Stimulated activated CD8-positive, alpha-beta memory T cell treated with anti-CD3 and anti-CD28 coated beads, Interleukin-15, amount 100 ng/mL, for 4 hours (primary cell): Measurements from ENCODE around the gene ATF6.
"Not testable (repeated sequence)": the region's sequence is repeated elsewhere in the genome, so short reads cannot be mapped to it uniquely, and the experiment has no call there.

Experiments
- DNase-seq, 2 donors: peaks; one replicate each; pipeline ENCODE4 v3.0.0-alpha.2; 2020; ENCODE audit warnings: low read depth in 2 of 2

ATF6 gene

GRCh38 chr1:161779393-161779792 is 13.3 kb downstream of the ATF6 start:
- DNase-seq, result no peak

- DNase-seq, result no peak
These were observed 15.9 kb downstream of the ATF6 start for GRCh38 chr1:161781995-161782394.

GRCh38 chr1:161782886-161783285 is 16.8 kb downstream of the ATF6 start:
- DNase-seq, result no peak

- DNase-seq, result no peak
These were observed 18.8 kb downstream of the ATF6 start for GRCh38 chr1:161784968-161785367.

GRCh38 chr1:161787355-161787754 is 21.2 kb downstream of the ATF6 start:
- no peak for DNase-seq

- DNase-seq, result no peak
These were observed 24.6 kb downstream of the ATF6 start for GRCh38 chr1:161790587-161791317.

GRCh38 chr1:161791904-161792655 is 26.0 kb downstream of the ATF6 start:
- no peak for DNase-seq

GRCh38 chr1:161792740-161793139 is 26.6 kb downstream of the ATF6 start:
- DNase-seq, result no peak

- no peak for DNase-seq
These were observed 33.7 kb downstream of the ATF6 start for GRCh38 chr1:161799792-161800191.

GRCh38 chr1:161801955-161802354 is 35.8 kb downstream of the ATF6 start:
- no peak for DNase-seq

GRCh38 chr1:161803181-161803580 is 37.1 kb downstream of the ATF6 start:
- DNase-seq, result no peak

- no peak for DNase-seq
These were observed 39.5 kb downstream of the ATF6 start for GRCh38 chr1:161805399-161806197.

GRCh38 chr1:161809202-161809601 is 43.1 kb downstream of the ATF6 start:
- not testable (repeated sequence) for DNase-seq

GRCh38 chr1:161809656-161810055 is 43.5 kb downstream of the ATF6 start:
- DNase-seq, result not testable (repeated sequence)

- no peak for DNase-seq
These were observed 44.7 kb downstream of the ATF6 start for GRCh38 chr1:161810780-161811179.

GRCh38 chr1:161816201-161816600 is 50.1 kb downstream of the ATF6 start:
- no peak for DNase-seq

GRCh38 chr1:161817176-161817730 is 51.1 kb downstream of the ATF6 start:
- DNase-seq, result no peak

GRCh38 chr1:161820914-161821313 is 54.8 kb downstream of the ATF6 start:
- no peak for DNase-seq

- no peak for DNase-seq
These were observed 58.5 kb downstream of the ATF6 start for GRCh38 chr1:161824618-161825017.

GRCh38 chr1:161825831-161826230 is 59.7 kb downstream of the ATF6 start:
- DNase-seq, result no peak

GRCh38 chr1:161826478-161826877 is 60.4 kb downstream of the ATF6 start:
- DNase-seq, result no peak

GRCh38 chr1:161827786-161828185 is 61.7 kb downstream of the ATF6 start:
- DNase-seq, result no peak
